Left hindlimb (tissue), 1 donor: ENCODE measurements around the gene DHRS7B.
A peak's percentile ranks its signal among the peaks of the same experiment; 100 is the strongest.
"Not testable (repeated sequence)": the region's sequence is repeated elsewhere in the genome, so short reads cannot be mapped to it uniquely, and the experiment has no call there.

Experiments
- DNase-seq: peaks from one replicate; pipeline ENCODE4 v3.0.0-alpha.2; 2018

DHRS7B gene

DNA sequence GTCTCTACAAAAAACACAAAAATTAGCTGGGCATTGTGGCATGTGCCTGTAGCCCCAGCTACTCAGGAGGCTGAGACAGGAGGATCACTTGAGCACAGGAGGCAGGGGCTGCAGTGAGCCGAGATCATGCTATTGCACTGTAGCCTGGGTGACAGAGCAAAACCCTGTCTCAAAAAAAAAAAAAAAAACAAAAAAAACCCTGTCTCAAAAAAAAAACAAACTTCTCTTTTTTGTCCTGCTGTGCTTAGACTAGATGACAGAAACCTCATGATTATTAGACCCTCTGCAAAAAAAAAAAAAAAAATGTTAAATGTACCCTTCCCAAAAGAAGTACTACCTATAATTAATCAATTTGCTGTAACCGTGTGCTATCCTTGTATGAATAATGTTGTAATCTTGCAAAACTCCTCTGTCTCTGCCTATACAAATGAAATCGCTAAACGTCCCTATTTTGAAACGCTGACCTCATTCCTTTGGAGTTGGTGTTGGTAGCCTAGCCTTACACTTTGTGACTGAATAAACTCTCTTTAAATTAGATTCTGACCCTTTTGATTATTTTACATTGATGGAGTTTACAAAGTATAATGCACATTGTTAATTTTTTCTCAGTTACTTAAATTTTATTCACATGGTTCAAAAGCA is 13.6 kb upstream of the DHRS7B start:
- no peak for DNase-seq

- no peak for DNase-seq
Measured at GRCh38 chr17:21113716-21114115, 13.0 kb upstream of the DHRS7B start.

GRCh38 chr17:21114791-21115190 is 12.0 kb upstream of the DHRS7B start:
- not testable (repeated sequence) for DNase-seq

DNA sequence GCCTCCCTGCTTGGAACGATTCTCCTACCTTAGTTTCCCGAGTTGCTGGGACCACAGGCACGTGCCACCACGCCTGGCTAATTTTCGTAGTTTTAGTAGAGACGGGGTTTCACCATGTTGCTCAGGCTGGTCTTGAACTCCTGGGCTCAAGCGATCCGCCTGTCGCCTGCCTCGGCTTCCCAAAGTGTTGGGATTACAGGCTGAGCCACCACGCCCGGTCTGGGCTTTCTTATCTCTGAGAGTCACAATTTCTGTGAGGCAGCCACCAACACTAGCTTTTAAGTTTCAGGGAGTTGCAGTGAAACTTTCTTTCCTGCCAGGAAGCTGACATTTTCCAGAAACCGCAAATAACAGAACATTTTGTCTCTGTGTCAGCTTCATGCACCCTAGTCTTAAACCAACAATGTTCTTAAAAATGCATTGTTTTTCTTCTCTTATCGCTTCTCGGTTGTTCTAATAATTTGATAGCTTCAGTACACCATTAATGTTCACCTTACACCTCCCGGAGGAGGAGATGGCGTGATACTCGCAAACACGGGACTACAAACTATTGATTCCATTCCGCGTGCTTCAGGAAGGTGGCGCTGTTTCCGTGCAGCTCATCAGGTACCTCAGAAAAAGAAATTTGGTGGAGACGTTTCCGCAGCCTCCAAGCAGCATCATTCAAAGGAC is 7.4 kb upstream of the DHRS7B start:
- DNase-seq, result peak; percentile 61

GRCh38 chr17:21119919-21120249 is 6.9 kb upstream of the DHRS7B start:
- DNase-seq, result no peak

DNA sequence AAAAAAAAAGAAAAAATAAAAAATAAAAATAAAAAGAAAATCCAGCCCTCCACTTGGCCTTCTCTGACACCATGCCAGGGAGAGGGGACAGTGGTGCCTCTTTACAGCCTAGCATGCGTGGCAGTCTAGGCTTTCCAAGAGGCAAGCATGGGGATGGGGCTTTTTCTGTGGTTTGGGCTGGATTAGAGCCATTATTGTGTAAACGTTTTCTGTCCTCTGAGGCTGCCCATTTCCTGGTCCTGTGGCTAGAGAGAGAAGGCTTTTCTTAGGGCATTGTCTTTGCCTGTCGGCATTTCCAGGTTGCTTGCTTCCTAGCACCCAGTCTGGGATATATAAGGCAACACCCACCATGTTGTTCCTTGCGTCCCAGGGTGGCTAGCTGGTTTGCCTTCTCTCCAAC is 2.7 kb upstream of the DHRS7B start:
- DNase-seq, result no peak

DNA sequence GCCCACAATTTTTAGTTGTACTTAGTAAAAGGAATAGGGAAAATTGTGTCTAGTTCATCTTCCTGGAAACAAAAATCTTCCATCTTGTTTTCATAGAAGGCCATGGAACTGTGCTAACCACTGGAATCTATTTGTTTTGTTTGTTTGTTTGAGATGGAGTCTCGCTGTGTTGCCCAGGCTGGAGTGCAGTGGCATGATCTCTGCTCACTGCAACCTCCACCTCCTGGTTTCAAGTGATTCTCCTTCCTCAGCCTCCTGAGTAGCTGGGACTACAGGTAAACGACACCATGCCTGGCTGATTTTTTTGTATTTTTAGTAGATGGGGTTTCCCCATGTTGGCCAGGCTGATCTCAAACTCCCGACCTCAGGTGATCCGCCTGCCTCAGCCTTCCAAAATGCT is 2.2 kb upstream of the DHRS7B start:
- DNase-seq, result not testable (repeated sequence)

- no peak for DNase-seq
Measured at GRCh38 chr17:21125862-21126261, 902 bp upstream of the DHRS7B start.

- DNase-seq, result no peak
Measured at GRCh38 chr17:21127509-21128077, 829 bp downstream of the DHRS7B start.

- no peak for DNase-seq
Measured at GRCh38 chr17:21129023-21129681, 2.4 kb downstream of the DHRS7B start.

DNA sequence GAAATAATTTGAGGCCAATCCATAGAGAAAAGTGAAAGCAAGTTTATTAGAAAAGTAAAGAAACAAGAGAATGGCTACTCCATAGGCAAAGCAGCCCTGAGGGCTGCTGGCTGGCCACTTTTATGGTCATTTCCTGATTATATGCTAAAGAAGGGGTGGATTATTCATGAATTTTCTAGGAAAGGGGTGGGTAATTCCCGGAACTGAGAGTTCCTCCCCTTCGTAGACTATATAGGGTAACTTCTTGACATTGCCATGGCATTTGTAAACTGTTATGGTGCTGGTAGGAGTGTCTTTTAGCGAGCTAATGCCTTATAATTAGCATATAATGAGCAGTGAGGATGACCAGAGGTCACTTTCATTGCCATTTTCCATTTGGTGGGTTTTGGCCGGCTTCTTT is 4.4 kb downstream of the DHRS7B start:
- DNase-seq, result no peak

DNA sequence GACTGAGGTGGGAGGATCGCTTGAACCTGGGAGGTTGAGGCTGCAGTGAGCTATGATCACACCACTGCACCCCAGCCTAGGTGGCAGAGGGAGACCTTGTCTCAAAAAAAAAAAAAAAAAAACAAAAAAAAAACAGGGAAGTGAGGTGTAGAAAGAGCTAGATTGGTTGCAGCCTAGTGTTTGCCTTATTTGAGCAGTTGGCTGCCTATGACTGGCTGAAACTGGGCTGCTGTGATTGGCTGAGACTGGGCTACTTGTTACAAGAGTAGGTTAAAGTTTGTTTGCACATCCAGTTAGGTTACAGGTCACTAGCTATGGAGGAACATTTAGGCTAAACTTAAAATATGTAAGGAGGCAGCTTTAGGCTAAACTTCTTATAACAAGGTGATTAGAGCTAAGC is 5.7 kb downstream of the DHRS7B start:
- DNase-seq, result no peak

- no peak for DNase-seq
Measured at GRCh38 chr17:21134559-21134958, 7.8 kb downstream of the DHRS7B start.

DNA sequence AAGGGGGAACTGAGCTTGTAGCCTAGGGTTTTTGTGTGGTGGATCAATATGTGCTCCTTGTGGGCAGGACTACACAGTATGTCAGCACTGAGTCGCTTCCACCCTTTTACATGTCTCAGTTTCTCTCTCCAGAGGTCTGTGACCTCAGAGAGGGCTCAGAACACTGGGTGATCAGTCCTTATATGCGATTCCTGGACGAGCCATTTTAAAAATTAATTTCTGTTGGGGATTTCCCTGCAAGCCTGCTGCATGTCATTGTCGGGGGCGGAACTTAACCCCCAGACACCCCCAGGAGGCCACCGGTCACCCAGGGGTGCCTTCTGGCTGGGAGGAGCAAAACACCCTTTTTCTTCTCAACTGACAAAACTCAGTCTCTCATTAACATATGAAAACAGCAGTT is 14.1 kb downstream of the DHRS7B start:
- DNase-seq, result no peak

DNA sequence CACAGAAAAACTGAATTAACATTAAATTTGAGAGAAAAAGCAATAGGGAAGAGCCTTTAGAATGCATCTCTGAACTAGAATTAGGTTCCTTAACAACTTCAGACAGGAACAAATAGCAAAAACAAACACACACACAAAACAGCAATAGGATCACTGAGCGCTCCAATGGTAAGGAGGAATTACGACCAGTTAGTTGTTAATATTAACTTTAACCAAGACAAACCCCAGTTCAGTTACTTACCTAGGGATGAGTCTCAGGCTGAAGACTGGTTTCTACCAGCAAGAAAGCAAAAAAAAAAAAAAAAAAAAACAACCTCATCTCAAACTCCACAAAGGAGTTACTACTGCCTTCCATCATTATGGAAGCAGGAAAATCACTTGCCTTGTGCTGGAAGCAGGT is 14.6 kb downstream of the DHRS7B start:
- DNase-seq, result no peak

DNA sequence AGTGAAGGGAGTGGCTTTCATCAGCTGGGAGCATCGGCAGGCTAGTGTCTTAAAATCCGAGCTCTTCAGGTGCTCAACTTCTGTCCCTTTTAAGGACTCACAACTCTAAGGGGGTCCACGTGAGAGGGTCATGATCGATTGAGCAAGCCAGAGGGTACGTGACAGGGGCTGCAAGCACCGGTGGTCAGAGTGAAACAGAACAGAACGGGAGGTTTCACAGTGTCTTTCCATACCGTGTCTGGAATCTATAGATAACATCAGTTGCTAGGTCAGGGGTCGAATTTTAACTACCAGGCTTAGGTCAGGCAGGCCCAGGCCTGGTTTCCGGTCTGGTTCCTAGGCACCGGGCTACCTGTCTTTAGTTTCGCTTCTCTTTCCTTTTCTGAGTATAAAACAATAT is 15.3 kb downstream of the DHRS7B start:
- not testable (repeated sequence) for DNase-seq

GRCh38 chr17:21143695-21144094 is 16.9 kb downstream of the DHRS7B start:
- no peak for DNase-seq

DNA sequence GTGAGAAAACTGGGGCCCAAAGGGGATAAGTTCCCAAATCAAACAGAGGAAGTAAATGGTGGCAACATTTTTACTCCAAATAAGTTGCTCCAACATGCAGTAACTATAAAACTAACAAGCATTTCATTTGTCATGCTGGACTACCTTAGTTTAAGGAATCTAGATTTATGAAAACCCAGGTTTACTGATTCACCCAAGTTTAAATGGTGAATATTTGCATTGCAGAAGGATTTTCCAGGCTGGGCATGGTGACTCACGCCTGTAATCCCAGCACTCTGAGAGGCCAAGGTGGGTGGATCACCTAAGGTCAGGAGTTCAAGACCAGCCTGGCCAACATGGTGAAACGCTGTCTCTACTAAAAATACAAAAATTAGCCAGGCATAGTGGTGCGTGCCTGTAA is 17.5 kb downstream of the DHRS7B start:
- DNase-seq, result not testable (repeated sequence)

GRCh38 chr17:21146362-21147015 is 19.7 kb downstream of the DHRS7B start:
- DNase-seq, result no peak

GRCh38 chr17:21149621-21150020 is 22.9 kb downstream of the DHRS7B start:
- DNase-seq, result no peak

GRCh38 chr17:21152731-21153130 is 26.0 kb downstream of the DHRS7B start:
- DNase-seq, result no peak

DNA sequence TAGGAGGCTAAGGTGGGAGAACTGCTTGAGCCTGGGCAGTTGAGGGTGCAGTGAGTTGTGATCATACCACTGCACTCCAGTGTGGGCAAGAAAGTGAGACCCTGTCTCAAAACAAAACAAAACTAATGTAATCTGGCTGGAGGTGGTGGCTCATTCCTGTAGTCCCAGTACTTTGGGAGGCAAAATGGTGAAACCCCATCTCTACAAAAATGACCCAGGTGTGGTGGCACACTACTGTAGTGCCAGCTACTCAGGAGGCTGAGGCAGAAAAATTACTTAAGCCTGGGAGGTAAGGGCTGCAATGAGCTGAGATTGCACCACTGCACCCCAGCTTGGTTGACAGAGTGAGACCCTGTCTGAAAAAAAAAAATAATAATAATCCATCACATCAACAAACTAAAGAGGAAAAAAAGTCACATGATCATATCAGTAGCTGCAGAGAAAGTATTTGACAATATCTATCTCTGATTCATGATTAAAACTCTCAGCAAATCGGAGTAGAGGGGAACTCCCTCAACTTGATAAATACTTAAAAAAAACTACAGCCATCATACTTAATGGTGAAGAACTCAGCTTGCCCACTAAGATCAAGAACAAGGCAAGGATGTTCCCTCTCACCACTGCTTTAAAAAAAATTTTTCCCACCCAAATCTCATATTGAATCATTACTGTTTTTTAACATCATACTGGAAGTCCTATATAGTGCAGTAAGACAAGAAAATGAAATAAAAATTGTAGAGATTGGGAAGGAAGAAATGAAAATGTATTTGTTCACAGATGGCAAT is 31.0 kb downstream of the DHRS7B start:
- DNase-seq, result no peak

GRCh38 chr17:21160401-21160800 is 33.6 kb downstream of the DHRS7B start:
- no peak for DNase-seq
